ENCODE results near the gene TSPAN18.

DNA sequence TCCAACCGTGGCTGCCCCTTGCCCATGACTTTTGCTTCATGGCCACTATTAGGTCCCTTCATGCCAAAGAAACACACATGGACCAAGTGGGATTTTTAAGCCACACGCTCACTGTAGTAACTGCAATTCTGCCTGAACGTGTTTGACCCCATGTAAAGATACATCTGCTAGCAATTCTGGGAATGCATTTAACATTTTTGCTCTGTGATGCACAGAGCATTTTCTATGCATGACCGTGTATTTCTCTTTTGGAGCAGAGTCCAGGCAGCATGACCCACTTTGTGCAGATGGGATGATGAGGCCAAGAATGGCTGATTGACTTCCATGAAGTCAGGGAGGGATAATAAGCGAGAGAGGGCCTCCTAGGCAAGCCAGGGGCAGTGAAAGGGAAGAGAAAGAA is 115.5 kb downstream of the TSPAN18 start:
- TF ChIP-seq, protein P1, sequence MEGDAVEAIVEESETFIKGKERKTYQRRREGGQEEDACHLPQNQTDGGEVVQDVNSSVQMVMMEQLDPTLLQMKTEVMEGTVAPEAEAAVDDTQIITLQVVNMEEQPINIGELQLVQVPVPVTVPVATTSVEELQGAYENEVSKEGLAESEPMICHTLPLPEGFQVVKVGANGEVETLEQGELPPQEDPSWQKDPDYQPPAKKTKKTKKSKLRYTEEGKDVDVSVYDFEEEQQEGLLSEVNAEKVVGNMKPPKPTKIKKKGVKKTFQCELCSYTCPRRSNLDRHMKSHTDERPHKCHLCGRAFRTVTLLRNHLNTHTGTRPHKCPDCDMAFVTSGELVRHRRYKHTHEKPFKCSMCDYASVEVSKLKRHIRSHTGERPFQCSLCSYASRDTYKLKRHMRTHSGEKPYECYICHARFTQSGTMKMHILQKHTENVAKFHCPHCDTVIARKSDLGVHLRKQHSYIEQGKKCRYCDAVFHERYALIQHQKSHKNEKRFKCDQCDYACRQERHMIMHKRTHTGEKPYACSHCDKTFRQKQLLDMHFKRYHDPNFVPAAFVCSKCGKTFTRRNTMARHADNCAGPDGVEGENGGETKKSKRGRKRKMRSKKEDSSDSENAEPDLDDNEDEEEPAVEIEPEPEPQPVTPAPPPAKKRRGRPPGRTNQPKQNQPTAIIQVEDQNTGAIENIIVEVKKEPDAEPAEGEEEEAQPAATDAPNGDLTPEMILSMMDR (IDR thresholded peaks at IDR 0.05), result no peak
- no peak for TF ChIP-seq POLR2AphosphoS5 (IDR thresholded peaks at IDR 0.05; ENCODE audit: low read depth, low read length)
- no peak for TF ChIP-seq REST (IDR thresholded peaks at IDR 0.05; ENCODE audit: insufficient read depth in 1 of 2, low read depth in 2 of 2, low read length in 1 of 2)
- no peak for TF ChIP-seq SIN3A (IDR thresholded peaks at IDR 0.05; ENCODE audit: borderline replicate concordance, insufficient read depth, low read depth, low read length)

All from Panc1 (cell line).